H1 (cell line): ENCODE measurements around the gene KIAA0040. TPM values are rescaled to one million over a fixed set of nuclear protein-coding genes. Genes with fewer than 3 reads are reported as not detected.

Source experiments
- CTCF ChIA-PET: fragments of 300-600 bp; sonication (Branson Sonifier 250); formaldehyde crosslinking; loops from one replicate; lab custom pipeline; 2021; ENCODE audit not compliant: partially characterized antibody; lab: Charles Lee
- POLR2A ChIA-PET: fragments of 300-600 bp; sonication (Branson Sonifier 250); formaldehyde crosslinking; loops from one replicate; lab custom pipeline; 2021; ENCODE audit warnings: inconsistent platforms; ENCODE audit not compliant: partially characterized antibody; lab: Charles Lee
- DNase-seq, 2 experiments: peaks; one replicate each; pipeline versions ENCODE4 v3.0.0 to v3.0.0-alpha.2; 2010 to 2022; ENCODE audit warnings: low spot score in 2 of 2, low read depth in 1 of 2, mixed read lengths in 1 of 2
- FAIRE-seq: peaks from 2 replicates; lab custom pipeline; 2011; peaks lifted over from hg19 to GRCh38; lab: Jason Lieb, UNC
- H2AFZ ChIP-seq: 2 replicates; pipeline ENCODE4 v1.8.1; 2012; ENCODE audit warnings: low read length, inconsistent platforms
- H2AK5ac ChIP-seq: 2 replicates; pipeline ENCODE4 v1.6.1; 2013; ENCODE audit warnings: low read depth, low read length
- H2BK120ac ChIP-seq: replicated peaks from 2 replicates; pipeline ENCODE3; 2013; ENCODE audit warnings: low read depth, low read length, inconsistent platforms
- H2BK12ac ChIP-seq: 2 replicates; pipeline ENCODE4 v1.6.1; 2013; ENCODE audit warnings: low read depth, low read length
- H2BK15ac ChIP-seq: 2 replicates; pipeline ENCODE4 v1.6.1; 2013; ENCODE audit warnings: low read length
- H2BK20ac ChIP-seq: 2 replicates; pipeline ENCODE4 v1.6.1; 2013; ENCODE audit warnings: low read length
- H2BK5ac ChIP-seq: 2 replicates; pipeline ENCODE4 v1.6.1; 2013; ENCODE audit warnings: low read depth, low read length
- H3K14ac ChIP-seq: 2 replicates; pipeline ENCODE4 v1.6.1; 2013; ENCODE audit warnings: inconsistent platforms; ENCODE audit not compliant: insufficient read length
- H3K18ac ChIP-seq: 2 replicates; pipeline ENCODE4 v1.6.1; 2013; ENCODE audit warnings: low read length; ENCODE audit errors: extremely low read depth
- H3K23ac ChIP-seq: 2 replicates; pipeline ENCODE4 v1.6.1; 2013; ENCODE audit warnings: inconsistent platforms; ENCODE audit not compliant: insufficient read length
- H3K23me2 ChIP-seq: 2 replicates; pipeline ENCODE4 v1.6.1; 2013; ENCODE audit warnings: low read depth, low read length
- H3K27ac ChIP-seq: 2 replicates; pipeline ENCODE4 v1.6.1; 2011; ENCODE audit warnings: low read depth, low read length, inconsistent platforms
- H3K27me3 ChIP-seq, 4 experiments: replicated peaks in 1 of 4; 1 replicate in 1 of 4; 2 replicates in 3 of 4; pipeline versions ENCODE4 v1.6.1 to v1.8.1; 2011 to 2013; ENCODE audit warnings: low read length in 3 of 4, mild to moderate bottlenecking in 3 of 4, inconsistent platforms in 2 of 4, mixed read lengths in 2 of 4, moderate library complexity in 1 of 4; ENCODE audit not compliant: control insufficient read depth in 3 of 4, insufficient read depth in 3 of 4; ENCODE audit errors: extremely low read depth in 1 of 4
- H3K36me3 ChIP-seq, 4 experiments: 2 replicates each; pipeline versions ENCODE4 v1.6.1 to v1.8.1; 2011 to 2013; ENCODE audit warnings: mild to moderate bottlenecking in 4 of 4, low read length in 3 of 4, moderate library complexity in 2 of 4, control low read depth in 1 of 4, inconsistent platforms in 1 of 4; ENCODE audit not compliant: insufficient read depth in 4 of 4, control insufficient read depth in 2 of 4
- H3K4ac ChIP-seq: replicated peaks from 2 replicates; pipeline ENCODE3; 2013; ENCODE audit warnings: low read length, low read depth, mixed read lengths, inconsistent platforms; ENCODE audit not compliant: insufficient read length
- H3K4me1 ChIP-seq, 4 experiments: replicated peaks in 1 of 4; 1 replicate in 1 of 4; 2 replicates in 3 of 4; pipeline versions ENCODE4 v1.6.1 to v1.8.1; 2011 to 2013; ENCODE audit warnings: low read length in 3 of 4, inconsistent platforms in 2 of 4, mixed read lengths in 1 of 4; ENCODE audit not compliant: insufficient read depth in 4 of 4, control insufficient read depth in 3 of 4
- H3K4me2 ChIP-seq, 2 experiments: 2 replicates each; pipeline versions ENCODE4 v1.6.1 to v1.8.1; 2011 to 2013; ENCODE audit warnings: low read depth in 2 of 2, low read length in 2 of 2, control low read depth in 1 of 2, inconsistent platforms in 1 of 2, mild to moderate bottlenecking in 1 of 2; ENCODE audit not compliant: insufficient read depth in 1 of 2
- H3K4me3 ChIP-seq, 4 experiments: fragments of 200-600, 300-600 bp in 1 of 4; sonication (generic), shearing (Covaris generic), sonication (Bioruptor Twin) in 1 of 4; 2 replicates each; pipeline versions ENCODE4 v1.5.1 to v1.8.1; 2011 to 2016; ENCODE audit warnings: low read length in 4 of 4, low read depth in 3 of 4, control low read depth in 2 of 4, inconsistent platforms in 2 of 4, mild to moderate bottlenecking in 2 of 4, mixed read lengths in 1 of 4, moderate library complexity in 1 of 4; ENCODE audit not compliant: insufficient read depth in 2 of 4; ENCODE audit errors: extremely low read depth in 1 of 4
- H3K56ac ChIP-seq: replicated peaks from 2 replicates; pipeline ENCODE3; 2013; ENCODE audit warnings: low read depth, mild to moderate bottlenecking, mixed read lengths, low read length, inconsistent platforms; ENCODE audit not compliant: insufficient read length
- H3K79me1 ChIP-seq: 2 replicates; pipeline ENCODE4 v1.6.1; 2013; ENCODE audit warnings: low read depth, low read length, control low read depth
- H3K79me2 ChIP-seq, 2 experiments: 2 replicates each; pipeline versions ENCODE4 v1.6.1 to v1.8.1; 2012 to 2013; ENCODE audit warnings: low read length in 2 of 2, mild to moderate bottlenecking in 2 of 2, inconsistent platforms in 1 of 2; ENCODE audit not compliant: insufficient read depth in 2 of 2, control insufficient read depth in 1 of 2
- H3K9ac ChIP-seq, 4 experiments: replicated peaks in 1 of 4; 1 replicate in 1 of 4; 2 replicates in 3 of 4; pipeline versions ENCODE4 v1.6.1 to v1.8.1; 2011 to 2013; ENCODE audit warnings: low read depth in 3 of 4, low read length in 3 of 4, control low read depth in 2 of 4, mild to moderate bottlenecking in 2 of 4, moderate library complexity in 2 of 4, inconsistent platforms in 1 of 4; ENCODE audit errors: extremely low read depth in 1 of 4
- H3K9me3 ChIP-seq, 2 experiments: 2 replicates each; pipeline versions ENCODE4 v1.6.1 to v1.8.1; 2012 to 2013; ENCODE audit warnings: mild to moderate bottlenecking in 2 of 2, moderate library complexity in 2 of 2, control low read depth in 1 of 2, inconsistent platforms in 1 of 2, low read depth in 1 of 2, low read length in 1 of 2, mixed read lengths in 1 of 2; ENCODE audit not compliant: insufficient read depth in 2 of 2
- H4K20me1 ChIP-seq, 2 experiments: replicated peaks in 1 of 2; 2 replicates each; pipeline versions ENCODE3 to v1.8.1; 2011 to 2013; ENCODE audit warnings: inconsistent platforms in 2 of 2, low read length in 2 of 2, mild to moderate bottlenecking in 1 of 2; ENCODE audit not compliant: insufficient read depth in 2 of 2, control insufficient read depth in 1 of 2
- H4K5ac ChIP-seq: 2 replicates; pipeline ENCODE4 v1.6.1; 2013; ENCODE audit warnings: low read length, low read depth, mixed read lengths, inconsistent platforms; ENCODE audit not compliant: insufficient read length
- H4K8ac ChIP-seq: 2 replicates; pipeline ENCODE4 v1.8.0; 2013; ENCODE audit warnings: mild to moderate bottlenecking, moderate library complexity, low read length, inconsistent platforms; ENCODE audit not compliant: insufficient read depth; ENCODE audit errors: extremely low read depth
- H4K91ac ChIP-seq: replicated peaks from 2 replicates; pipeline ENCODE3; 2013; ENCODE audit warnings: low read length, mixed read lengths, inconsistent platforms; ENCODE audit not compliant: insufficient read length
- ASH2L ChIP-seq: fragments of 200-600, 300-600 bp; sonication (generic); IDR thresholded peaks from one replicate; pipeline ENCODE4 v1.7.1; 2017; ENCODE audit warnings: low read length
- MAFK ChIP-seq: IDR thresholded peaks from 2 replicates; pipeline ENCODE4 v1.6.1; 2012; ENCODE audit warnings: low read depth, mild to moderate bottlenecking, improper control_type of control experiment, low read length
- WGBS, 2 experiments: shearing (Covaris generic) in 1 of 2; methylation state at CpG; one replicate each; pipeline versions ENCODE4 v1.1.6 to v1.1.7; 2013 to 2015; ENCODE audit warnings: low lambda C conversion rate in 2 of 2, mixed read lengths in 2 of 2, inconsistent platforms in 1 of 2, low coverage in 1 of 2, missing lambda C conversion rate in 1 of 2; ENCODE audit not compliant: insufficient replicate concordance in 2 of 2, insufficient coverage in 1 of 2, insufficient read length in 1 of 2; ENCODE audit errors: extremely low coverage in 1 of 2, missing lambda C conversion rate in 1 of 2; 5-methylcytosine and 5-hydroxymethylcytosine counted together
- polyA plus RNA-seq, 7 experiments: library from polyadenylated mRNA; depleted of rRNA in 3 of 7; stranded (reverse) in 5 of 7; unstranded in 2 of 7; fragments of >200 nt in 5 of 7; fragments of 200-250 nt in 2 of 7; gene quantifications; 1 replicate in 5 of 7; 2 replicates in 1 of 7; 4 replicates in 1 of 7; pipeline versions ENCODE4 v1.2.1 to v1.2.3, GENCODE V29; 2011 to 2013; ENCODE audit warnings: missing spikeins in 2 of 7, mixed read lengths in 2 of 7
- total RNA-seq: library from RNA; stranded (reverse); fragmentation: NEBNext Ultra II Directional; extraction: Animal tissue kit (Norgen Biotek cat#: 25700); gene quantifications from 2 replicates; pipeline ENCODE4 v1.2.1, GENCODE V29; 2021

KIAA0040 gene
- total and polyA plus RNA-seq, 2 of the 8 experiments (the other 6 are each of a cell fraction or from before 2014, with no cell fraction given) = 11.0 to 14.1 TPM

GRCh38 chr1:175145899-175146528 lies 46.6 kb downstream of the KIAA0040 start:
- CTCF ChIA-PET = interaction anchor here (0.5 to 11.9 kb wide), 33 partner anchors 10 to 1600 kb away, joined by 3 to 260 read pairs (median 5); no protein-coding TSS in a partner anchor
- FAIRE-seq = no peak
- H2AFZ ChIP-seq = no peak overlapping the region
- no peaks in the 10 kb centered on the region for H4K20me1 ChIP-seq
- H3K27ac ChIP-seq = no peak overlapping the region
- H3K36me3 ChIP-seq = no peaks in the 10 kb centered on the region
- H2BK12ac ChIP-seq = no peak overlapping the region
- no peak overlapping the region for H3K23ac ChIP-seq
- no peak overlapping the region for H3K56ac ChIP-seq
- peaks cover 0 to 2% (median 0%) of the 10 kb centered on the region in 4 experiments; a peak in 3 of 7 replicates for H3K27me3 ChIP-seq
- H2BK20ac ChIP-seq = no peak overlapping the region
- WGBS, 2 experiments = 82% methylated on average over 6 of the region's 7 CpGs; no CpG with 5 or more reads in 1 of the 2 experiments
- H2BK120ac ChIP-seq = no peak overlapping the region
- no peak overlapping the region for H3K9ac ChIP-seq
- no peak overlapping the region for H4K91ac ChIP-seq
- H2BK5ac ChIP-seq = no peak overlapping the region
- H4K8ac ChIP-seq = no peak overlapping the region
- no peak overlapping the region for H3K14ac ChIP-seq
- H3K9me3 ChIP-seq = no peaks in the 10 kb centered on the region
- no peak overlapping the region for H3K4me2 ChIP-seq
- no peaks in the 10 kb centered on the region; the same call in 1 of the 2 replicates for H3K23me2 ChIP-seq
- no peak overlapping the region for H4K5ac ChIP-seq
- no peak overlapping the region for H3K4ac ChIP-seq
- POLR2A ChIA-PET = interaction anchor here (0.9 to 1.5 kb wide), 3 partner anchors 14 to 123 kb away, joined by 3 to 5 read pairs (median 4); partner anchors contain the start of gene MRPS14
- no peaks in the 10 kb centered on the region for H3K79me1 ChIP-seq
- no peaks in the 10 kb centered on the region for H3K79me2 ChIP-seq
- no peak overlapping the region for H3K18ac ChIP-seq
- no peak overlapping the region for H2BK15ac ChIP-seq
- DNase-seq = no peak
- no peak overlapping the region for H2AK5ac ChIP-seq
- H3K4me3 ChIP-seq = no peak overlapping the region
- peaks cover 0 to 4% (median 2%) of the 10 kb centered on the region in 4 experiments; a peak in 3 of 7 replicates for H3K4me1 ChIP-seq
- TF ChIP-seq MAFK (no peak), ASH2L (no peak)
